Measurements from ENCODE around the gene KIAA0513.

KIAA0513 gene

GRCh38 chr16:85090873-85091521, 63.4 kb downstream of the KIAA0513 start:
- Mint-ChIP-seq H3K4me3 (no peak overlapping the region), H3K4me1 (peaks cover 9% of the 10 kb centered on the region), H3K36me3 (no peaks in the 10 kb centered on the region), H3K27ac (no peak overlapping the region), H3K9me3 (no peaks in the 10 kb centered on the region)
- no peak for DNase-seq (ENCODE audit: low spot score in 2 of 2)
- ATAC-seq, result no peak

- H3K36me3 Mint-ChIP-seq, result no peaks in the 10 kb centered on the region
- H3K4me3 Mint-ChIP-seq, result no peak overlapping the region
- no peak for DNase-seq (ENCODE audit: low spot score in 2 of 2)
- no peak overlapping the region for H3K27ac Mint-ChIP-seq
- H3K4me1 Mint-ChIP-seq, result peaks cover 6% of the 10 kb centered on the region
- H3K9me3 Mint-ChIP-seq, result no peaks in the 10 kb centered on the region
- no peak for ATAC-seq
These were observed 63.9 kb downstream of the KIAA0513 start for GRCh38 chr16:85091522-85091910.

GRCh38 chr16:85092309-85092708, 64.7 kb downstream of the KIAA0513 start:
- H3K9me3 Mint-ChIP-seq, result no peaks in the 10 kb centered on the region
- no peaks in the 10 kb centered on the region for H3K36me3 Mint-ChIP-seq
- ATAC-seq (no peak), DNase-seq (ENCODE audit: low spot score in 2 of 2) (no peak)
- no peaks in the 10 kb centered on the region for H3K4me1 Mint-ChIP-seq
- H3K4me3 Mint-ChIP-seq, result no peak overlapping the region
- no peak overlapping the region for H3K27ac Mint-ChIP-seq

GRCh38 chr16:85092851-85093250, 65.3 kb downstream of the KIAA0513 start:
- ATAC-seq (no peak), DNase-seq (ENCODE audit: low spot score in 2 of 2) (no peak)
- Mint-ChIP-seq H3K36me3 (no peaks in the 10 kb centered on the region), H3K4me1 (peaks cover 3% of the 10 kb centered on the region), H3K4me3 (no peak overlapping the region), H3K27ac (no peak overlapping the region), H3K9me3 (no peaks in the 10 kb centered on the region)

GRCh38 chr16:85093705-85094104, 66.1 kb downstream of the KIAA0513 start:
- H3K4me1 Mint-ChIP-seq, result peaks cover 6% of the 10 kb centered on the region
- H3K36me3 Mint-ChIP-seq, result peaks cover 2% of the 10 kb centered on the region
- H3K9me3 Mint-ChIP-seq, result no peaks in the 10 kb centered on the region
- H3K27ac Mint-ChIP-seq, result no peak overlapping the region
- DNase-seq (ENCODE audit: low spot score in 2 of 2), result no peak
- H3K4me3 Mint-ChIP-seq, result no peak overlapping the region
- ATAC-seq, result no peak

GRCh38 chr16:85094176-85094805, 66.7 kb downstream of the KIAA0513 start:
- H3K4me3 Mint-ChIP-seq, result no peak overlapping the region
- peaks cover 5% of the 10 kb centered on the region for H3K36me3 Mint-ChIP-seq
- ATAC-seq (no peak), DNase-seq (ENCODE audit: low spot score in 2 of 2) (no peak)
- H3K27ac Mint-ChIP-seq, result no peak overlapping the region
- H3K9me3 Mint-ChIP-seq, result no peaks in the 10 kb centered on the region
- H3K4me1 Mint-ChIP-seq, result peaks cover 6% of the 10 kb centered on the region

GRCh38 chr16:85094812-85095211, 67.2 kb downstream of the KIAA0513 start:
- Mint-ChIP-seq H3K4me3 (no peak overlapping the region), H3K27ac (no peak overlapping the region), H3K4me1 (peaks cover 6% of the 10 kb centered on the region), H3K36me3 (peaks cover 5% of the 10 kb centered on the region), H3K9me3 (no peaks in the 10 kb centered on the region)
- ATAC-seq (no peak), DNase-seq (ENCODE audit: low spot score in 2 of 2) (no peak)

- no peak overlapping the region for H3K27ac Mint-ChIP-seq
- ATAC-seq (no peak), DNase-seq (ENCODE audit: low spot score in 2 of 2) (no peak)
- no peak overlapping the region for H3K4me3 Mint-ChIP-seq
- H3K36me3 Mint-ChIP-seq, result peaks cover 5% of the 10 kb centered on the region
- peaks cover 6% of the 10 kb centered on the region for H3K4me1 Mint-ChIP-seq
- H3K9me3 Mint-ChIP-seq, result no peaks in the 10 kb centered on the region
These were observed 69.3 kb downstream of the KIAA0513 start for GRCh38 chr16:85096921-85097320.

GRCh38 chr16:85098565-85098964, 71.0 kb downstream of the KIAA0513 start:
- ATAC-seq (no peak), DNase-seq (ENCODE audit: low spot score in 2 of 2) (no peak)
- Mint-ChIP-seq H3K9me3 (no peaks in the 10 kb centered on the region), H3K4me1 (peaks cover 15% of the 10 kb centered on the region), H3K27ac (no peak overlapping the region), H3K36me3 (peaks cover 5% of the 10 kb centered on the region), H3K4me3 (no peak overlapping the region)

GRCh38 chr16:85100265-85100664, 72.7 kb downstream of the KIAA0513 start:
- no peak overlapping the region for H3K4me3 Mint-ChIP-seq
- peak overlapping the region; percentile 37 for H3K27ac Mint-ChIP-seq
- ATAC-seq (no peak), DNase-seq (ENCODE audit: low spot score in 2 of 2) (no peak)
- H3K9me3 Mint-ChIP-seq, result no peaks in the 10 kb centered on the region
- peaks cover 31% of the 10 kb centered on the region for H3K4me1 Mint-ChIP-seq
- peaks cover 5% of the 10 kb centered on the region for H3K36me3 Mint-ChIP-seq

- Mint-ChIP-seq H3K4me1 (peaks cover 44% of the 10 kb centered on the region), H3K9me3 (no peaks in the 10 kb centered on the region), H3K27ac (no peak overlapping the region), H3K4me3 (no peak overlapping the region), H3K36me3 (peaks cover 5% of the 10 kb centered on the region)
- DNase-seq (ENCODE audit: low spot score in 2 of 2), result no peak
- no peak for ATAC-seq
These were observed 74.5 kb downstream of the KIAA0513 start for GRCh38 chr16:85101956-85102630.

GRCh38 chr16:85103114-85104079, 75.8 kb downstream of the KIAA0513 start:
- Mint-ChIP-seq H3K9me3 (no peaks in the 10 kb centered on the region), H3K4me1 (peaks cover 39% of the 10 kb centered on the region), H3K36me3 (peaks cover 5% of the 10 kb centered on the region), H3K27ac (peak overlapping the region; percentile 94), H3K4me3 (peak overlapping the region; percentile 25)
- no peak for DNase-seq (ENCODE audit: low spot score in 2 of 2)
- ATAC-seq, result peak; percentile 57

- no peak for DNase-seq (ENCODE audit: low spot score in 2 of 2)
- H3K4me1 Mint-ChIP-seq, result peaks cover 39% of the 10 kb centered on the region
- no peak for ATAC-seq
- no peaks in the 10 kb centered on the region for H3K9me3 Mint-ChIP-seq
- peak overlapping the region; percentile 94 for H3K27ac Mint-ChIP-seq
- no peaks in the 10 kb centered on the region for H3K36me3 Mint-ChIP-seq
- peak overlapping the region; percentile 43 for H3K4me3 Mint-ChIP-seq
These were observed 76.6 kb downstream of the KIAA0513 start for GRCh38 chr16:85104147-85104546.

GRCh38 chr16:85104821-85105391, 77.3 kb downstream of the KIAA0513 start:
- no peaks in the 10 kb centered on the region for H3K9me3 Mint-ChIP-seq
- H3K36me3 Mint-ChIP-seq, result no peaks in the 10 kb centered on the region
- ATAC-seq (peak; percentile 72), DNase-seq (ENCODE audit: low spot score in 2 of 2) (peak; percentile 15 to 54)
- peaks cover 39% of the 10 kb centered on the region for H3K4me1 Mint-ChIP-seq
- peak overlapping the region; percentile 43 for H3K4me3 Mint-ChIP-seq
- peak overlapping the region; percentile 94 for H3K27ac Mint-ChIP-seq

- Mint-ChIP-seq H3K27ac (peak overlapping the region; percentile 94), H3K9me3 (no peaks in the 10 kb centered on the region), H3K4me1 (peaks cover 39% of the 10 kb centered on the region), H3K36me3 (no peaks in the 10 kb centered on the region), H3K4me3 (peak overlapping the region; percentile 43)
- no peak for DNase-seq (ENCODE audit: low spot score in 2 of 2)
- no peak for ATAC-seq
These were observed 77.9 kb downstream of the KIAA0513 start for GRCh38 chr16:85105475-85105874.
